DMS79 (cell line): ENCODE measurements around the gene IFI30.

Experiments used
- DNase-seq: peaks from one replicate; lab custom pipeline; 2025; lab: John Stamatoyannopoulos, UW

The IFI30 gene

DNA sequence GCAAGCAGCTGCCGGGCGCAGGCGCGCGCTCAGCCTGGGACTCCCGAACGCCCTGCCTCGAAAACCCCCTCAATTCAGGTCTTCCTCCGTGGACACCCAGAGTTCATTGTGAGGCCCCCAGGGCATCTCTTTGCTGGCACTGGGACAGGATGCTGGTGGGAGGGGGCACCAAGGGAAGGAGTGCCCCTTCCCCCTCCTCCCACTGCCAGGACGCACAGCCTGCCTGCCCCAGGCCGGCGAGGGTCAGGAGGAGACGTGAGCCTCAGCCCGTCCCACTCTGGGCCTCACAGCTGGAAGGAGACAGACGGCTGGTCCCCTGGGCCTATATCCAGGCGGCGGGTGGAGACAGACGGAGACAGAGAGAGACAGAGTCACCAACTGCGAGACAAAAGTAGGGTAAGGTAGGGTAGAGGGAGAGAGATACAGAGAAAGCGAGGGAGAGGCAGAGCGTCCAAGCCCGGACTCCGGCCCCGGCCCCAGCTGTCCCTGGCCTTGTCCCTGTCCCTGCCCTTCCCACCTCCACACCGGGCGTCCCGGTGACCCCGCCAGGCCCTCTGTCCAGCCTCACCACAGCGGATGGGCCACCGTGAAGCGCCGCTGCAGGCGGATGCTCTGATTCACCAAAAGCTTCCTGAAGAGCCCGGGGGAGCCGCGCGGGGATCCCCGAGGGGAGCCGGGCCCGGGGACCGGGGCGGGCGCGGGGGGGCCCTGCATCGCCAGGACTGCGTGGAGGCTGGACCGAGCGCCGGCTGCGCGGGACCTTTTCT, 52.3 kb downstream of the IFI30 start, which contains the start of gene PDE4C:
TSS of gene PDE4C (minus strand) at position 737 of the 767 bp plus-strand sequence. CDS start at position 714, 23 bp downstream.
- DNase-seq = no peak

DNA sequence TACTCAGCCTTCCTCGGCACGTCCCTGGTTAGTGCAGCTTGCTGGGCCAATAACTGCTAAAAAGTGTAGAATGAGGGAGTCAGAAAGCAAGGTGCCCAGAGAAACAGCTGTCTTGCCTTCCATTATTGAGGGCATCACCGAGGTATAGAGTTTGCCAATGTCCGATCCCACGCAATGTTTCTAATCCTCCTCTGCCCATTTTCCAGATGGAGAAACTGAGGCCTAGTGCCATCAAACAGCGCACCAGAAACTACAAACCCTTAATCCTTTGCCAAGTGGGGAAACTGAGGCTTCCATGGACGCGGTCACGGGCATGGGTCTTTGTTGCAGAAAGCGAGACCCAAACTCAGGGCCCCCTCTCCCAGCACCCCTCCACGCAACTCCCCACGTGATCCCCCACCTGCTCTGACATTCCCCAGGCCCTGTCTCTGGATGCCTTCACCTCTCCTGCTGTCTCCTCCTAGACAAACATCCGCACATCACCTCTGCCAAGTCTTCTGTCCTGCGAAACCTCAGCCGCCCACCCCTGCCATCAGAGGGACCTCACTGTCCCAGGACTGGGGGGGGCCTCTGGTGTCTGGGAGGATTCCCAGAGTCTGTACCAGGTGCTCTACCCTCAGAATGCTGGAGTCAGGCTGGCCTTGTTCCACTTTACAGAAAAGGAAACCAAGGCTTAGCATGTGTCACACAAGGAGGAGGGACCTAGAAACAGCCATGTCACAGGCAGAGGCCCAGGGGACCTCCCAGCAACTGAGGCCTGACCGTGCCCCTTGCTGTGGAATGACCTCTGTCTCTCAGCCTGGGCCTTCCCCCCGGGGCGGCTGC, 53.6 kb downstream of the IFI30 start:
- no peak for DNase-seq
